Measurements from ENCODE around the gene NANOS3.

The NANOS3 gene

DNA sequence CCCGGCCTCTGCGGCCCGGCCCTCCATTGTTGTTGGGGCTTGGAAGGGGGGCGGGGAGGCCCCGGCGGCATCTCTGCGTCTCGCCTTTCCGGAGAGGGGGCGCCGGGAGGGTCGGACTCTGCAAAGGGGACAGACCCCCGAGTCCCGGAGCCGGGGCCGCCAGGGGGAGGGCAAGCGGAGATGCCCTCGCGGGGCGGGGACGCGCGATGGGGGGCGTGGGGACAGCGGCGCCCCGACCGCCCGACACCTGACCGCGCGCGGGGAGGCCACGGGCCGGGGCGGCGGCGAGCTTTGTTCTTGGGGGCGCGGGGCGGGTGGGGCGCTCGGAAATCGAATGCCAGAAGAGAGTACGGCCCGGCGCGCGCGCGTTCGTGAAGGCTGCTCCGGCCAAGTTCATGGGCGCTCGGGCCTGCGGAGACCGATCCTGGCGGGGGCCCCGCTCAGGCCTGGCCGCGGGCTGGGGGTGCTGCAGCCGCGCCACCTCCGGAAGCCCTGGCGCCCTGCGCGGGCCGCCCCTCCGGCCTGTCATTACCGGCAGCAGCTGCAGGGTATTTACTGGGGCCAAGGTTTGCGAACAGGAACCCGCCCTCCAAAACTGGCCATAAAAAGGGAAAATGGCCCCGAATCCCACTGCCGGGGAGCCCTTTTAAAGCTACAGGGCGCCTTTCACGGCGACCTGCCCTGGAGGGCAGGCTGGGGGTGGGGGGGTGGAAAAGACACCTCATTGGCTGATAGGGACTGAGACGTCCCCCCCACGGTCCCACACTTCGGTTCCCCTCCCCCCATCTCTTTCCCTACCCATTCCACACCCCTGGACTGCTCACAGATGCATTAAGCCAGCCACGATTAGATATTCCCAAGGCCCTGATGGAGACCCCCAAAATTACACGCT is 11.1 kb upstream of the NANOS3 start:
- TF ChIP-seq CTCF (IDR thresholded peaks at IDR 0.05), result no peak

DNA sequence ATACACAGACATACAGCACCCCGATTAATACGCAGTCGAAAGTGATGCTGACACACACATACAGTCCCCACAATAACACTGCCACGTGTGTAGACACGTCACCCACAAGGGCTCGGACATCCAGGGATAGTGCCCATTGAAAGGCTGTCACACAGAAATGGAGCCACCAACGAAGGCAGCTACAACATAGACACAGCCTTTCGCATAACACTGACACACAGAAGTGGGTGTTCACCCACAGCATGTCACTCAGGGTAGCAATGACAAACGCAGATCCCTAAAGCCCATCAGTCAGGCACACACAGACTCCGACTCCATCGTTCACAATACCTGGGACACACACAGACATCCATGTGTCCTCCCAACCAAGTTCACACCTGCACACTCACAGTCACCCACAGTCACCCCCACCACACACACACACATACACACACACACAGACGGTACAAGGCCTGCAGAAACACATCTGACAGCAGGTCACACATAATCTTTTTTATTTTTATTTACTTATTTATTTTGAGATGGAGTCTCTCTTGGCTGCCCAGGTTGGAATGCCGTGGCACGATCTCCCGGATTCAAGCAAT is 10.4 kb upstream of the NANOS3 start:
- TF ChIP-seq CTCF (IDR thresholded peaks at IDR 0.05), result no peak

- TF ChIP-seq CTCF (IDR thresholded peaks at IDR 0.05), result no peak
Measured at GRCh38 chr19:13868663-13869062, 8.3 kb upstream of the NANOS3 start.

- TF ChIP-seq CTCF (IDR thresholded peaks at IDR 0.05), result no peak
Measured at GRCh38 chr19:13869281-13869680, 7.7 kb upstream of the NANOS3 start.

- no peak for TF ChIP-seq CTCF (IDR thresholded peaks at IDR 0.05)
Measured at GRCh38 chr19:13870873-13871272, 6.1 kb upstream of the NANOS3 start.

DNA sequence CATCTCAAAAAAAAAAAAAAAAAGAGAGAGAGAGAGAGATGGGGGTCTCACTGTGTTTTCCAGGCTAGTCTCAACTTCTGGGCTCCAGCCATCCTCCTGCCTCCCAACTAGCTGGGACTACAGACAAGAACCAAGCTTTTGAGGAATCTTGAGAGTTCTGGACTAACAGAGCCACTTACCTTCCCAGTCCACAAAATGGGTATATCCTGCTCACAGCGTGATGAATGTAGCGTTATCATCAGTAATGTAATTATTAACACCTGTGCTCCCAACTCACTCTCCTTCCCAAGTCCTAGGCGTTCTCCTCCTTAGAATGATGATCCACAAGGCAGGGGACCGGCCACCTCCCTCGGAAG is 4.6 kb upstream of the NANOS3 start:
- no peak for TF ChIP-seq CTCF (IDR thresholded peaks at IDR 0.05)

GRCh38 chr19:13872695-13873389 is 4.1 kb upstream of the NANOS3 start:
- no peak for TF ChIP-seq CTCF (IDR thresholded peaks at IDR 0.05)
